H1 (cell line): ENCODE data around the gene JMJD8. TPM values are rescaled to one million over a fixed set of nuclear protein-coding genes. Genes with fewer than 3 reads are reported as not detected.

Experiments
- BRCA1 ChIP-seq: IDR thresholded peaks from 2 replicates; pipeline ENCODE4 v1.6.1; 2012; ENCODE audit warnings: low read depth, low read length, improper control_type of control experiment
- EGR1 ChIP-seq: IDR thresholded peaks from 2 replicates; pipeline ENCODE4 v1.6.1; 2011; ENCODE audit warnings: low read depth, low read length, borderline replicate concordance
- EP300 ChIP-seq, 2 experiments: IDR thresholded peaks; 1 replicate in 1 of 2; 2 replicates in 1 of 2; pipeline ENCODE4 v1.6.1; 2011 to 2012; ENCODE audit warnings: low read depth in 2 of 2, low read length in 2 of 2, mild to moderate bottlenecking in 2 of 2, borderline replicate concordance in 1 of 2, inconsistent platforms in 1 of 2, moderate library complexity in 1 of 2
- KDM5A ChIP-seq: fragments of 200-600 bp; IDR thresholded peaks from 2 replicates; pipeline ENCODE4 v1.7.1; 2012; ENCODE audit warnings: mild to moderate bottlenecking, low read length, inconsistent platforms, mixed read lengths
- MAFK ChIP-seq: IDR thresholded peaks from 2 replicates; pipeline ENCODE4 v1.6.1; 2012; ENCODE audit warnings: low read depth, mild to moderate bottlenecking, improper control_type of control experiment, low read length
- NANOG ChIP-seq: IDR thresholded peaks from 2 replicates; pipeline ENCODE4 v1.6.1; 2011; ENCODE audit warnings: low read length, low read depth, mild to moderate bottlenecking, inconsistent platforms; ENCODE audit not compliant: insufficient read depth, poor library complexity, severe bottlenecking
- TAF7 ChIP-seq: optimal IDR thresholded peaks from 2 replicates; pipeline ENCODE3; 2011; ENCODE audit warnings: low read depth, mild to moderate bottlenecking, inconsistent platforms, low read length, moderate library complexity, borderline replicate concordance
- TEAD4 ChIP-seq: IDR thresholded peaks from 2 replicates; pipeline ENCODE4 v1.6.1; 2012; ENCODE audit warnings: low read depth, low read length, inconsistent platforms, mixed read lengths
- YY1 ChIP-seq: IDR thresholded peaks from 2 replicates; pipeline ENCODE4 v1.6.1; 2011; ENCODE audit warnings: low read depth, mild to moderate bottlenecking, low read length
- polyA plus RNA-seq, 7 experiments: library from polyadenylated mRNA; depleted of rRNA in 3 of 7; stranded (reverse) in 5 of 7; unstranded in 2 of 7; fragments of >200 nt in 5 of 7; fragments of 200-250 nt in 2 of 7; gene quantifications; 1 replicate in 5 of 7; 2 replicates in 1 of 7; 4 replicates in 1 of 7; pipeline versions ENCODE4 v1.2.1 to v1.2.3, GENCODE V29; 2011 to 2013; ENCODE audit warnings: missing spikeins in 2 of 7, mixed read lengths in 2 of 7
- total RNA-seq: library from RNA; stranded (reverse); fragmentation: NEBNext Ultra II Directional; extraction: Animal tissue kit (Norgen Biotek cat#: 25700); gene quantifications from 2 replicates; pipeline ENCODE4 v1.2.1, GENCODE V29; 2021
- TF ChIP-seq, protein P1 (sequence below): IDR thresholded peaks from 2 replicates; pipeline ENCODE4 v1.6.1; 2012; ENCODE audit warnings: low read length, inconsistent platforms

Gene JMJD8
- total and polyA plus RNA-seq, 2 of the 8 experiments (the other 6 are each of a cell fraction or from before 2014, with no cell fraction given): 46.4 to 87.4 TPM

DNA sequence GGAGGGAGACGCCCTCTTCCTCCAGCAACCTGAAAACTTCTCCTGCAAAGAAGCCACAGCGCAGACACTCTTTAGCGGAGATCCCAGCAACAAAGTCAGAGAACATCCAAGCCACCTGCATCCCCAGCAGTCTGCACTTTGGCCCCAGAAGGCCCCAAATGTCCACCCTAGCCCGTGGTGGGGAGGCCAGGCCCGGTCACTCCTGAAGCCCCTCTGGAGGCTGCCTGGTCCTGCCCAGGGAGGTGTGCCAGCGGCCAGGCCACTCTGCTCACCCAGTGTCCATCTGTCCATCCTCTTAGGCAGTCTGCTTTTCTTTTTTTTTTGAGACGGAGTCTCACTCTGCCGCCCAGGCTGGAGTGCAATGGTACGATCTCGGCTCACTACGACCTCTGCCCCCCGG, 48.2 kb upstream of the JMJD8 start (continued):
- TF ChIP-seq NANOG (no peak), TEAD4 (no peak), YY1 (no peak), EP300 (IDR thresholded peaks at IDR 0.05; ENCODE audit: borderline replicate concordance in 1 of 2, low read depth in 2 of 2, low read length in 2 of 2) (no peak), EGR1 (no peak), TAF7 (no peak), BRCA1 (no peak), MAFK (no peak), KDM5A (no peak)
- TF ChIP-seq, protein P1, sequence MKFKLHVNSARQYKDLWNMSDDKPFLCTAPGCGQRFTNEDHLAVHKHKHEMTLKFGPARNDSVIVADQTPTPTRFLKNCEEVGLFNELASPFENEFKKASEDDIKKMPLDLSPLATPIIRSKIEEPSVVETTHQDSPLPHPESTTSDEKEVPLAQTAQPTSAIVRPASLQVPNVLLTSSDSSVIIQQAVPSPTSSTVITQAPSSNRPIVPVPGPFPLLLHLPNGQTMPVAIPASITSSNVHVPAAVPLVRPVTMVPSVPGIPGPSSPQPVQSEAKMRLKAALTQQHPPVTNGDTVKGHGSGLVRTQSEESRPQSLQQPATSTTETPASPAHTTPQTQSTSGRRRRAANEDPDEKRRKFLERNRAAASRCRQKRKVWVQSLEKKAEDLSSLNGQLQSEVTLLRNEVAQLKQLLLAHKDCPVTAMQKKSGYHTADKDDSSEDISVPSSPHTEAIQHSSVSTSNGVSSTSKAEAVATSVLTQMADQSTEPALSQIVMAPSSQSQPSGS: no peak
